ENCODE data around the gene TTC32. TPM values are rescaled to one million over a fixed set of nuclear protein-coding genes. Genes with fewer than 3 reads are reported as not detected.
A peak's percentile ranks its signal among the peaks of the same experiment; 100 is the strongest.

Gene TTC32
- polyA plus RNA-seq, 1 experiment: 3.6 TPM

DNA sequence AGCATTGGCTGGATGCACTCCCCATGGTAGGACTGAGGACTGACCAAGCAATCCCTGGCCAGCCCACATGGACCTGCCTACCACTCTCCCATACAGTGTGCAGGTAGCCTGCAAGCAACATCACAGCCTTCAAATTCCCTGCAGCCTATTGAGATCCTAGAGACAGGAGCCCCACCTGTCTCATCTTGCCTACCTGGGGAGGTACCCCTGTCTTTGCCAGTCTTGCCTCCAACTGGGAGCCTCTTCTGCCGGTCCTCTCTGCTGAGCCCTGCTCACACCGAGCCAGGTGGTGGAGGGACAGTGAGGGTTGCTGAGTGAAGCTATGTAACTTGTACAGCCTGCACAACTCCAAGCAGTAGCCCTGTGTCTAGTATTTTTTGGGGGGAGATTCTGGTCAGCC is 29.9 kb downstream of the TTC32 start:
- CTCF ChIA-PET: interaction anchor here (1.1 to 2.2 kb wide), 4 partner anchors 8 to 13 kb away, joined by 3 to 9 read pairs (median 4); no protein-coding TSS in a partner anchor
- DNase-seq (ENCODE audit: low read depth): no peak
- H3K4me3 ChIP-seq (ENCODE audit: low read depth, low read length): no peak overlapping the region
- no peaks in the 10 kb centered on the region for H3K27me3 ChIP-seq (ENCODE audit: control insufficient read depth, insufficient read depth, low read length)
- no peaks in the 10 kb centered on the region for H3K36me3 ChIP-seq (ENCODE audit: control insufficient read depth, insufficient read depth, low read length)
- TF ChIP-seq, protein P1, sequence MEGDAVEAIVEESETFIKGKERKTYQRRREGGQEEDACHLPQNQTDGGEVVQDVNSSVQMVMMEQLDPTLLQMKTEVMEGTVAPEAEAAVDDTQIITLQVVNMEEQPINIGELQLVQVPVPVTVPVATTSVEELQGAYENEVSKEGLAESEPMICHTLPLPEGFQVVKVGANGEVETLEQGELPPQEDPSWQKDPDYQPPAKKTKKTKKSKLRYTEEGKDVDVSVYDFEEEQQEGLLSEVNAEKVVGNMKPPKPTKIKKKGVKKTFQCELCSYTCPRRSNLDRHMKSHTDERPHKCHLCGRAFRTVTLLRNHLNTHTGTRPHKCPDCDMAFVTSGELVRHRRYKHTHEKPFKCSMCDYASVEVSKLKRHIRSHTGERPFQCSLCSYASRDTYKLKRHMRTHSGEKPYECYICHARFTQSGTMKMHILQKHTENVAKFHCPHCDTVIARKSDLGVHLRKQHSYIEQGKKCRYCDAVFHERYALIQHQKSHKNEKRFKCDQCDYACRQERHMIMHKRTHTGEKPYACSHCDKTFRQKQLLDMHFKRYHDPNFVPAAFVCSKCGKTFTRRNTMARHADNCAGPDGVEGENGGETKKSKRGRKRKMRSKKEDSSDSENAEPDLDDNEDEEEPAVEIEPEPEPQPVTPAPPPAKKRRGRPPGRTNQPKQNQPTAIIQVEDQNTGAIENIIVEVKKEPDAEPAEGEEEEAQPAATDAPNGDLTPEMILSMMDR (IDR thresholded peaks at IDR 0.05; ENCODE audit: insufficient read depth, low read depth, low read length): no peak
- POLR2A ChIA-PET: no interaction called here

DNA sequence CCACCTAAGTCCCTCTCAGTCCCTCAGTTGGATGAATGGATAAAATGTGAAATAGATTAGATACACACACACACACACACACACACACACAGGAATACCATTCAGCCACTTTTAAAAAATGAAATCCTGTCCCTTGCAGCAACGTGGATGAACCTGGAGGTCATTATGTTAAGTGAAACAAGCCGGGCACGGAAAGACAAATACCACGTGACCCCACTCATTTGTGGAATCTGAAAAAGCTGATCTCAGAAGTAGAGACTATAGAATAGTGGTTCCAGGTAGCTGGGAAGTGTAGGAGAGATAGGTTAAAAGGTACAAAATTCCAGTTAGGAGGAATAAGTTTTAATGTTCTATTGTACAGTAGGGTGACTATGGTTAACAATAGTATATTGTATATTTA is 31.0 kb downstream of the TTC32 start:
- Histone ChIP-seq H3K27me3 (ENCODE audit: control insufficient read depth, insufficient read depth, low read length) (no peaks in the 10 kb centered on the region), H3K36me3 (ENCODE audit: control insufficient read depth, insufficient read depth, low read length) (no peaks in the 10 kb centered on the region), H3K4me3 (ENCODE audit: low read depth, low read length) (no peak overlapping the region)
- CTCF ChIA-PET: interaction anchor here (0.7 to 1.2 kb wide), 2 partner anchors 38 to 501 kb away, joined by 3 read pairs; no protein-coding TSS in a partner anchor
- TF ChIP-seq, protein P1 (IDR thresholded peaks at IDR 0.05; ENCODE audit: insufficient read depth, low read depth, low read length): no peak
- POLR2A ChIA-PET: no interaction called here
- DNase-seq (ENCODE audit: low read depth): no peak

DNA sequence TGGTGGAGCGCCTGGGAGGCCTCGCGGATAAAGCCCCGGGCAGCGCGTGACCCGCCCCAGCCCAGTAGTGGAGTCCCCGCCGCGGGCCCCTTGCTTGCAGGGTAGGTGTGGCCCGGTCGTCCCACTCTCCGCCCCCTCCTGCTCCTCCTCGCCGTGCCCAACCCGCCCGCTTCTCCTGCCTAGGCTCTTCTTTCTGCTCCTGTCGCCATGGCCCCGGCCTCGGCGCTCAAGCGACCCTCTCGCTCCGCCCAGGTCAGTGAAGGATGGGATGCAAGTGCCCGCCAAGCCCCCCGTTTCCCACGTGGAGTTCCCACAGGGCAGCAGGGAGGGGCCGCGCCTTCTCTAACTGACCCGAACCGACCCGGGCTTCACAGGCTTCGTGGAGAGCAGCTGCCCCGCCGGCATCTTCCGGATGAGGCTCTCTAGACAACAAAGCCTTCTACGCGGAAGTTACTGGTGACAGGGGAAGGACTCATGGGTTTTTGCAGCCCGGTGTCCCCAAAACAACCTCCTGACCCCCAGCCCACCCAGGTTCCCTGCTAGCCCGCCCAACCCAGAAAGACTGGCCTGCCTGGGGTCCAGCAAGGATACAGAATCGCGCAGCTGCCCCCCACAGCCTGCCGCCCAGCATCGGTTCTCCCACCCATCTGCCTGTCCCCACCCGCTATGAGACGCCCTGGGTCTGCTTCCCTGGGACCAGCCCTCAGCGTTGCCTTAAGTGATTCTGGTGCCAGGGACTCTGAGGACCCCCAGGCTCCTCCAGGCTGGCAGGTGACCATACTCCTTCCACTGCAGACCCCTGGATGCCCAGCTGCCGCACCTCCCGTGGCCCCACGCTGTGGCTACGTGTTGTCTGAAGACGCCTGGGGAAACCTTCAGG is 32.8 kb downstream of the TTC32 start:
- Histone ChIP-seq H3K36me3 (ENCODE audit: control insufficient read depth, insufficient read depth, low read length) (no peaks in the 10 kb centered on the region), H3K27me3 (ENCODE audit: control insufficient read depth, insufficient read depth, low read length) (no peaks in the 10 kb centered on the region), H3K4me3 (ENCODE audit: low read depth, low read length) (peak overlapping the region; percentile 53)
- CTCF ChIA-PET: interaction anchor here (1.6 kb wide), 1 partner anchor 10 kb away, joined by 3 read pairs; no protein-coding TSS in a partner anchor
- POLR2A ChIA-PET: no interaction called here
- TF ChIP-seq, protein P1 (IDR thresholded peaks at IDR 0.05; ENCODE audit: insufficient read depth, low read depth, low read length): no peak
- DNase-seq (ENCODE audit: low read depth): no peak

DNA sequence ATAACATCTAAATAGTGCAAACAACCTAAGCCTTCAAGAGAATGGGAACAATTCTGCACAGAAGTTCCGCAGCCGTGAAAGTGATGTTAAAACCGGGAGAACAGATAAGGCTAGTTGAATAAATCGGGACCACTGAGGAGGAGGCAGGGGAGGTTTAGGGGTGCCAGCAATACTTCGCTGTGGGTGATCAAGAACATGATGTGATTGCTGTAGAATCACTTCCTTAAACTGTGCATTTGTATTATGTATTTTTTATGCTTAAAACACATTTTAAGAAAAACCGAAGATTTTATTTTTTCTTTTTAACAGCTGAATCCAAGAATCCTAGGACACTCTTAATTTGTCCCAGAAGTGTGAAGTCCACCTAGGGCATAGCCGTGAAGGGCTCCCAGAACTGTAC is 33.6 kb downstream of the TTC32 start:
- TF ChIP-seq, protein P1 (IDR thresholded peaks at IDR 0.05; ENCODE audit: insufficient read depth, low read depth, low read length): no peak
- no peaks in the 10 kb centered on the region for H3K36me3 ChIP-seq (ENCODE audit: control insufficient read depth, insufficient read depth, low read length)
- POLR2A ChIA-PET: no interaction called here
- peak overlapping the region; percentile 53 for H3K4me3 ChIP-seq (ENCODE audit: low read depth, low read length)
- CTCF ChIA-PET: interaction anchor here (1.6 kb wide), 1 partner anchor 10 kb away, joined by 3 read pairs; no protein-coding TSS in a partner anchor
- no peaks in the 10 kb centered on the region for H3K27me3 ChIP-seq (ENCODE audit: control insufficient read depth, insufficient read depth, low read length)
- DNase-seq (ENCODE audit: low read depth): no peak

DNA sequence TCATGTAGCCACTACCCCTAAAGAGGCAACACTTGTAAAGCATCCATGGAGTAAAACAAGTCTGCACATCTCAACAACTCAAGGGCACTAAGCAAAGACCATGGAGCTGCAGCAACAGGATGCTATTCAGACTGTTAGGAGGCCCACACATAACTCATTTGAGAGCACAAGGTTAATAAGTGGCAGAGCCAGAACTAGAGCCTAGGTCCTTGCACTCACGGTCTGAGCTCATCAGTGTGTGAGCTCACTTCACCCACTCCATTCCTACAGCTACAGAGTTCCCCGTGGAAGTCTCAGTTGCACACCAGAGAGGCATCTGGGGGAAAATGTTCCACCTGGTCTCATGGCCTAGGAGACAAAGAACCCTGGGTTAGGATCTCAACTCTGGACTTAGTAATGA is 35.0 kb downstream of the TTC32 start:
- POLR2A ChIA-PET: no interaction called here
- no peaks in the 10 kb centered on the region for H3K36me3 ChIP-seq (ENCODE audit: control insufficient read depth, insufficient read depth, low read length)
- CTCF ChIA-PET: interaction anchor here (1.2 to 2.6 kb wide), 2 partner anchors 10 to 498 kb away, joined by 3 to 9 read pairs; no protein-coding TSS in a partner anchor

More for the DNA sequence above, 35.0 kb downstream of the TTC32 start:
- no peak for DNase-seq (ENCODE audit: low read depth)
- TF ChIP-seq, protein P1 (IDR thresholded peaks at IDR 0.05; ENCODE audit: insufficient read depth, low read depth, low read length): no peak
- no peaks in the 10 kb centered on the region for H3K27me3 ChIP-seq (ENCODE audit: control insufficient read depth, insufficient read depth, low read length)
- H3K4me3 ChIP-seq (ENCODE audit: low read depth, low read length): no peak overlapping the region
